Thoracic aorta (tissue), 2 donors: Measurements from ENCODE around the gene PCCA. TPM values are rescaled to one million over a fixed set of nuclear protein-coding genes. Genes with fewer than 3 reads are reported as not detected.

ENCODE experiments used
- ATAC-seq: fragments of 150-250 bp; one replicate; pipeline ENCODE4 v1.8.0; 2017; ENCODE audit warnings: low read depth; ENCODE audit not compliant: insufficient number of reproducible peaks, low FRiP score
- DNase-seq: peaks from one replicate; pipeline ENCODE4 v3.0.0-alpha.2; 2020; ENCODE audit warnings: low spot score
- H3K27ac ChIP-seq, 2 donors: fragments of 200-600 bp; sonication (generic); 1 replicate in 1 of 2; 2 replicates in 1 of 2; pipeline ENCODE4 v1.5.1; 2016; ENCODE audit warnings: mild to moderate bottlenecking in 2 of 2, moderate library complexity in 2 of 2
- H3K27me3 ChIP-seq: fragments of 200-600 bp; sonication (generic); replicated peaks from 2 replicates; pipeline ENCODE4 v1.6.0; 2016; ENCODE audit warnings: mild to moderate bottlenecking; ENCODE audit not compliant: insufficient read depth
- H3K36me3 ChIP-seq: fragments of 200-600 bp; sonication (generic); one replicate; pipeline ENCODE4 v1.5.1; 2016
- H3K4me1 ChIP-seq, 2 donors: fragments of 200-600 bp; sonication (generic); 1 replicate in 1 of 2; 2 replicates in 1 of 2; pipeline versions ENCODE4 v1.5.1 to v1.6.0; 2016; ENCODE audit warnings: low read depth in 2 of 2, mild to moderate bottlenecking in 1 of 2; ENCODE audit not compliant: control insufficient read depth in 1 of 2
- H3K4me3 ChIP-seq: fragments of 200-600 bp; sonication (generic); 2 replicates; pipeline ENCODE4 v1.5.1; 2016; ENCODE audit warnings: mild to moderate bottlenecking
- H3K9me3 ChIP-seq: fragments of 200-600 bp; sonication (generic); 2 replicates; pipeline ENCODE4 v1.5.1; 2016
- CTCF ChIP-seq: fragments of 200-600 bp; sonication (generic); IDR thresholded peaks from one replicate; pipeline ENCODE4 v1.5.1; 2019; ENCODE audit warnings: antibody characterized with exemption
- total RNA-seq, 2 donors: library from RNA; depleted of rRNA; stranded (reverse); fragments of >200 nt; gene quantifications; one replicate each; pipeline versions ENCODE4 v1.1.0 to v1.2.3, GENCODE V29; 2016

The PCCA gene
- total RNA-seq, 2 donors from 2014 or later = 17.2 to 51.6 TPM

GRCh38 chr13:100432611-100433010, 343.7 kb downstream of the PCCA start:
- Histone ChIP-seq H3K4me3 (no peak overlapping the region), H3K27ac (no peak overlapping the region), H3K36me3 (no peaks in the 10 kb centered on the region), H3K4me1 (no peaks in the 10 kb centered on the region), H3K9me3 (no peaks in the 10 kb centered on the region), H3K27me3 (no peaks in the 10 kb centered on the region)
- no peak for TF ChIP-seq CTCF
- DNase-seq (no peak), ATAC-seq (no peak)

GRCh38 chr13:100433475-100433874, 344.6 kb downstream of the PCCA start:
- no peaks in the 10 kb centered on the region for H3K4me1 ChIP-seq
- H3K36me3 ChIP-seq = no peaks in the 10 kb centered on the region
- H3K9me3 ChIP-seq = no peaks in the 10 kb centered on the region
- no peaks in the 10 kb centered on the region for H3K27me3 ChIP-seq
- H3K4me3 ChIP-seq = no peak overlapping the region
- ATAC-seq (no peak), DNase-seq (no peak)
- TF ChIP-seq CTCF = no peak
- no peak overlapping the region for H3K27ac ChIP-seq

GRCh38 chr13:100434010-100434763, 345.3 kb downstream of the PCCA start:
- Histone ChIP-seq H3K9me3 (no peaks in the 10 kb centered on the region), H3K4me3 (no peak overlapping the region), H3K27ac (no peak overlapping the region), H3K27me3 (no peaks in the 10 kb centered on the region), H3K36me3 (no peaks in the 10 kb centered on the region), H3K4me1 (no peaks in the 10 kb centered on the region)
- ATAC-seq = no peak
- no peak for DNase-seq
- TF ChIP-seq CTCF = no peak

- H3K36me3 ChIP-seq = no peaks in the 10 kb centered on the region
- H3K4me3 ChIP-seq = no peak overlapping the region
- no peak overlapping the region for H3K27ac ChIP-seq
- H3K27me3 ChIP-seq = no peaks in the 10 kb centered on the region
- H3K9me3 ChIP-seq = no peaks in the 10 kb centered on the region
- ATAC-seq (no peak), DNase-seq (no peak)
- H3K4me1 ChIP-seq = peaks cover 6 to 7% of the 10 kb centered on the region in 2 donors
- no peak for TF ChIP-seq CTCF
Observed at GRCh38 chr13:100436099-100436498, 347.2 kb downstream of the PCCA start.

GRCh38 chr13:100438059-100438788, 349.3 kb downstream of the PCCA start:
- H3K27me3 ChIP-seq = no peaks in the 10 kb centered on the region
- no peak for DNase-seq

More at GRCh38 chr13:100438059-100438788, 349.3 kb downstream of the PCCA start:
- Histone ChIP-seq H3K27ac (no peak overlapping the region), H3K4me3 (no peak overlapping the region), H3K36me3 (no peaks in the 10 kb centered on the region), H3K9me3 (no peaks in the 10 kb centered on the region), H3K4me1 (peaks cover 19 to 21% of the 10 kb centered on the region in 2 donors)
- TF ChIP-seq CTCF = no peak
- ATAC-seq = no peak
